ENCODE results near the gene MIB1. TPM values are rescaled to one million over a fixed set of nuclear protein-coding genes. Genes with fewer than 3 reads are reported as not detected.

MIB1 gene
- total and polyA plus RNA-seq, 2 experiments from 2014 or later, result 8.3 to 62.3 TPM

- no peak overlapping the region for H3K4me3 ChIP-seq
- no peak for TF ChIP-seq EZH2phosphoT487 (IDR thresholded peaks at IDR 0.05; ENCODE audit: low read depth, severe bottlenecking, unreplicated experiment)
- no peak for TF ChIP-seq EZH2 (IDR thresholded peaks at IDR 0.05; ENCODE audit: borderline replicate concordance)
- no peak for TF ChIP-seq CTCF (IDR thresholded peaks at IDR 0.05; ENCODE audit: poor library complexity)
- no peak for DNase-seq (ENCODE audit: low spot score)
- no peak overlapping the region for H2AFZ ChIP-seq
- no peaks in the 10 kb centered on the region for H3K79me2 ChIP-seq
- no peaks in the 10 kb centered on the region for H4K20me1 ChIP-seq (ENCODE audit: insufficient read depth, poor library complexity, severe bottlenecking)
- no peak overlapping the region for H3K27ac ChIP-seq
- H3K27me3 ChIP-seq, result no peaks in the 10 kb centered on the region
- no peaks in the 10 kb centered on the region for H3K9me3 ChIP-seq (ENCODE audit: low read depth)
- 59% methylated on average over 4 of the region's 4 CpGs for WGBS (ENCODE audit: low lambda C conversion rate, missing lambda C conversion rate)
- H3K4me1 ChIP-seq (ENCODE audit: insufficient read depth), result no peaks in the 10 kb centered on the region
- H3K9me2 ChIP-seq (replicated peaks; ENCODE audit: insufficient read depth), result no peaks in the 10 kb centered on the region
- H3K4me2 ChIP-seq, result no peak overlapping the region
- H3K36me3 ChIP-seq (replicated peaks; ENCODE audit: insufficient read depth, low read depth), result no peaks in the 10 kb centered on the region
Observed at GRCh38 chr18:21833604-21834298, 93.2 kb downstream of the MIB1 start.

- DNase-seq (ENCODE audit: low spot score), result no peak
- 84% methylated on average over 3 of the region's 3 CpGs for WGBS (ENCODE audit: low lambda C conversion rate, missing lambda C conversion rate)
- H3K36me3 ChIP-seq (replicated peaks; ENCODE audit: insufficient read depth, low read depth), result no peaks in the 10 kb centered on the region
Observed at GRCh38 chr18:21834299-21834660, 93.7 kb downstream of the MIB1 start.

GRCh38 chr18:21841570-21841969 is 101.0 kb downstream of the MIB1 start:
- WGBS (ENCODE audit: low lambda C conversion rate, missing lambda C conversion rate), result 100% methylated on average over 1 of the region's 1 CpG
- Histone ChIP-seq H3K4me3 (no peak overlapping the region), H4K20me1 (ENCODE audit: insufficient read depth, poor library complexity, severe bottlenecking) (no peaks in the 10 kb centered on the region), H3K4me2 (no peak overlapping the region), H3K9me2 (replicated peaks; ENCODE audit: insufficient read depth) (no peaks in the 10 kb centered on the region), H3K9me3 (ENCODE audit: low read depth) (no peaks in the 10 kb centered on the region), H3K27ac (no peak overlapping the region), H3K36me3 (replicated peaks; ENCODE audit: insufficient read depth, low read depth) (no peaks in the 10 kb centered on the region), H3K27me3 (no peaks in the 10 kb centered on the region), H3K79me2 (no peaks in the 10 kb centered on the region), H2AFZ (no peak overlapping the region), H3K4me1 (ENCODE audit: insufficient read depth) (no peaks in the 10 kb centered on the region)
- no peak for DNase-seq (ENCODE audit: low spot score)
- TF ChIP-seq EZH2 (IDR thresholded peaks at IDR 0.05; ENCODE audit: borderline replicate concordance) (no peak), CTCF (IDR thresholded peaks at IDR 0.05; ENCODE audit: poor library complexity) (no peak), EZH2phosphoT487 (IDR thresholded peaks at IDR 0.05; ENCODE audit: low read depth, severe bottlenecking, unreplicated experiment) (no peak)

More at GRCh38 chr18:21834299-21834660, 93.7 kb downstream of the MIB1 start:
- Histone ChIP-seq H3K9me2 (replicated peaks; ENCODE audit: insufficient read depth) (no peaks in the 10 kb centered on the region), H3K27ac (no peak overlapping the region), H4K20me1 (ENCODE audit: insufficient read depth, poor library complexity, severe bottlenecking) (no peaks in the 10 kb centered on the region), H3K79me2 (no peaks in the 10 kb centered on the region), H3K27me3 (no peaks in the 10 kb centered on the region), H3K9me3 (ENCODE audit: low read depth) (no peaks in the 10 kb centered on the region), H3K4me1 (ENCODE audit: insufficient read depth) (no peaks in the 10 kb centered on the region), H3K4me2 (no peak overlapping the region), H2AFZ (no peak overlapping the region), H3K4me3 (no peak overlapping the region)
- TF ChIP-seq EZH2 (IDR thresholded peaks at IDR 0.05; ENCODE audit: borderline replicate concordance), result no peak
- no peak for TF ChIP-seq CTCF (IDR thresholded peaks at IDR 0.05; ENCODE audit: poor library complexity)
- no peak for TF ChIP-seq EZH2phosphoT487 (IDR thresholded peaks at IDR 0.05; ENCODE audit: low read depth, severe bottlenecking, unreplicated experiment)

All from hepatocyte (in vitro differentiated cells).